CD4-positive, alpha-beta T cell treated with Interleukin-6 for 4 hours (primary cell): ENCODE data around the gene VEGFA.

Experiments
- DNase-seq: peaks from one replicate; pipeline ENCODE4 v3.0.0-alpha.2; 2020; ENCODE audit warnings: mixed read lengths

VEGFA gene

DNA sequence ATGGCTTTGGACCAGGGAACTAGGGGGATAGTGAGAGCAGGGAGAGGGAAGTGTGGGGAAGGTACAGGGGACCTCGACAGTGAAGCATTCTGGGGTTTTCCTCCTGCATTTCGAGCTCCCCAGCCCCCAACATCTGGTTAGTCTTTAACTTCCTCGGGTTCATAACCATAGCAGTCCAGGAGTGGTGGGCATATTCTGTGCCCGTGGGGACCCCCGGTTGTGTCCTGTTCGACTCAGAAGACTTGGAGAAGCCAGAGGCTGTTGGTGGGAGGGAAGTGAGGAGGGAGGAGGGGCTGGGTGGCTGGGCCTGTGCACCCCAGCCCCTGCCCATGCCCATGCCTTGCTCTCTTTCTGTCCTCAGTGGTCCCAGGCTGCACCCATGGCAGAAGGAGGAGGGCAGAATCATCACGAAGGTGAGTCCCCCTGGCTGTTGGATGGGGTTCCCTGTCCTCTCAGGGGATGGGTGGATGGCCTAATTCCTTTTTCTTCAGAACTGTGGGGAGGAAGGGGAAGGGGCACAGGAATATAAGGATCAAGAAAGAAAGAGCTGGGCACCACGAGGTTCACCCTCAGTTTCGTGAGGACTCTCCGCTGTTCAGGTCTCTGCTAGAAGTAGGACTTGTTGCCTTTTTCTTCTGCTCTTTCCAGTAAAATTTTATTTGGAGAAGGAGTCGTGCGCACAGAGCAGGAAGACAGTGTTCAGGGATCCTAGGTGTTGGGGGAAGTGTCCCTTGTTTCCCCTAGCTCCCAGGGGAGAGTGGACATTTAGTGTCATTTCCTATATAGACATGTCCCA, 4.2 kb downstream of the VEGFA start:
- no peak for DNase-seq

DNA sequence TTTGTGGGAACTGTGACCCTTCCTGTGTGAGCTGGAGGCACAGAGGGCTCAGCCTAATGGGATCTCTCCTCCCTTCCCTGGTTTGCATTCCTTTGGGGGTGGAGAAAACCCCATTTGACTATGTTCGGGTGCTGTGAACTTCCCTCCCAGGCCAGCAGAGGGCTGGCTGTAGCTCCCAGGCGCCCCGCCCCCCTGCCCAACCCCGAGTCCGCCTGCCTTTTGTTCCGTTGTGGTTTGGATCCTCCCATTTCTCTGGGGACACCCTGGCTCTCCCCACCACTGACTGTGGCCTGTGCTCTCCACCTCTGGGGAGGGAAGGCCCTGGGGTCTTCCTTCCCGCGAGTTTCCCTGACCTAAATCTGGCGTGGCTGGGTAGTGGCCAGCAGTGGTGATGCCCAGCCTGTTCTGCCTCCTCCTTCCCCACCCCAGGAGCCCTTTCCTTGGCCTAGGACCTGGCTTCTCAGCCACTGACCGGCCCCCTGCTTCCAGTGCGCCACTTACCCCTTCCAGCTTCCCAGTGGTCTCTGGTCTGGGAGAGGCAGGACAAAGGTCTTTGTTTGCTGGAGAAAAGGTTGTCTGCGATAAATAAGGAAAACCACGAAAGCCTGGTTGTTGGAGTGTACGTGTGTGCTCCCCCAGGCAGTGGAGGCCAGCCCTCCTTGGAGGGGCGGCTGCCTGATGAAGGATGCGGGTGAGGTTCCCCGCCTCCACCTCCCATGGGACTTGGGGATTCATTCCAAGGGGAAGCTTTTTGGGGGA, 4.9 kb downstream of the VEGFA start:
- peak; percentile 69 for DNase-seq

DNA sequence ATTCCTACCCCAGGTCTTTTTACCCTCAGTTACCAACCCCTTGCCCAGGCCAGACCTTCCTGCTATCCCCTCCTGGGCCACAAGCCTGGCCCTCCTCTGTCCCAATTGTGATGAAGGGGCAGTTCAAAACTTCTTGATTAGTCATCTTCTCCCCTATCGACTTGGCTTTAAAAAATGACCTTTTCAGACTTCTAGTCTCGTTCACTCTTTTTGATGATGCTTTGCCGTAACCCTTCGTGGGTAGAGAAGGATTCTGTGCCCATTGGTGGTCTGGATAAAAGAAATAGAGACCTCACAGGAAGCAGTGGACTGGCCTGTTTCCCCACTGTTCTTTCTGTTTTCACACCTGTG, 5.5 kb downstream of the VEGFA start:
- no peak for DNase-seq

DNA sequence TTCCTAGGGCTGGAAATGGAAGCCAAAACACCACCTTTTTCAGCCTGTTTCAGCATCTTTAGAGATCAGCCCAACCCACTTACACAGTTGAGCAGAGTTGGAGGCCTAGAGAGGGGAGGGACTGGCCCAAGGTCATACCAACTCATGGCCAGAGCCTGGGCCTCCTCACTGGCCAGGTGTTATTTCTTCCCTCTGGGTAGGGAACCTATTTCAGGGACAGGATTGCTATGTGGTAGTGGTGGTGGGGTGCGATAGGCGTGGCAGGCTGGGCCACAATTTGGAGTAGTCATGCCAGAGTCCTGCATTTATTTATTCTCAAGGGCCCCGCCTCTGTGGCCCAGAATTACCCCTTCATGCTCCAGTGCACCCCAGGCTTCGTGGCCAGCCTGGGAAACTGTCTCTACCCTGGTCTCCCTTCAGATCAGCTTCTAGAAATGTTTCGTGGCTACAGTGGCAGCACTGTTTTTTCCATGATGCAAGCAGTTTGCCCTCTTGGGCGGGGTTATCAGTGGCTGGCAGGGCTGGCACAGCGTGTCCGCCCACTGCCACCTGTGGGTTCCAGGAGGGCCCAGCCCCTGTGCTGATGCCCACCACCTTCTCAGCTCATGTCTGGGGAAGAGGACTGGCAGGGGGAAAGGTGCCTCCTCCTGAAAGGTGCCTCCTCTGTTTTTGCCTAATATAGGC, 6.2 kb downstream of the VEGFA start:
- DNase-seq: no peak

DNA sequence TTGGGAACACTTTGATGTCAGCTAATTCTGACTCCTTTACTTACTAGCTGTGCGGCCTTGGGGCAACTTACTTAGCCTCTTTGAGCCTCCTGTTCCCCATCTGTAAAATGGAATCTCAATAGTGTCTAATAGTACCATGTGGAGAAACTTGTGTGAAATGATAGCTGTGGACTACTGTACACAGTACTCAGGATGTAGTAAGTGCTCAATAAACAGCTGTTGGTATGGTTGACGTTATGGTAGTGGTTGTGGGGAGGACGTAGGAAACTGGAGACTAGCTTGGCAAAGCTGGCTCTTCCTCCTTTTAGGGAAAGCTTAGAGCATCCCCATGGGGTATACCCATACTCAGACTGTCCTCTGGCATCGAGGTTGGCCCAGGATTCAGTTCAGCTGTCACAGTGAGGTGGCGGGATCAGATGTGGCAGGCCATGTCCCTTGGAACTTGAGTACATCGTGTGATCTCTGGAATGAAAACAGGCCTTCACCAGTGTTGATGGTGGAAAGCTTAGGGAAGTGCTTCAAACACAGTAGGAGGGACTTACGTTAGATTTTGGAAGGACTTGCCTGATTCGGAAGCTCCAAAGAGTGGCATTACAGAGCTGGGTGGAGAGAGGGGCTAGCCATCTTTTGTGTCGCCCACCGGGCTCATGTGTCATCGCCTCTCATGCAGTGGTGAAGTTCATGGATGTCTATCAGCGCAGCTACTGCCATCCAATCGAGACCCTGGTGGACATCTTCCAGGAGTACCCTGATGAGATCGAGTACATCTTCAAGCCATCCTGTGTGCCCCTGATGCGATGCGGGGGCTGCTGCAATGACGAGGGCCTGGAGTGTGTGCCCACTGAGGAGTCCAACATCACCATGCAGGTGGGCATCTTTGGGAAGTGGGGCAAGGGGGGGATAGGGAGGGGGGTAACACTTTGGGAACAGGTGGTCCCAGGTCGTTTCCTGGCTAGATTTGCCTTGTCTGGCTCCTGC, 7.1 kb downstream of the VEGFA start:
- DNase-seq: no peak

DNA sequence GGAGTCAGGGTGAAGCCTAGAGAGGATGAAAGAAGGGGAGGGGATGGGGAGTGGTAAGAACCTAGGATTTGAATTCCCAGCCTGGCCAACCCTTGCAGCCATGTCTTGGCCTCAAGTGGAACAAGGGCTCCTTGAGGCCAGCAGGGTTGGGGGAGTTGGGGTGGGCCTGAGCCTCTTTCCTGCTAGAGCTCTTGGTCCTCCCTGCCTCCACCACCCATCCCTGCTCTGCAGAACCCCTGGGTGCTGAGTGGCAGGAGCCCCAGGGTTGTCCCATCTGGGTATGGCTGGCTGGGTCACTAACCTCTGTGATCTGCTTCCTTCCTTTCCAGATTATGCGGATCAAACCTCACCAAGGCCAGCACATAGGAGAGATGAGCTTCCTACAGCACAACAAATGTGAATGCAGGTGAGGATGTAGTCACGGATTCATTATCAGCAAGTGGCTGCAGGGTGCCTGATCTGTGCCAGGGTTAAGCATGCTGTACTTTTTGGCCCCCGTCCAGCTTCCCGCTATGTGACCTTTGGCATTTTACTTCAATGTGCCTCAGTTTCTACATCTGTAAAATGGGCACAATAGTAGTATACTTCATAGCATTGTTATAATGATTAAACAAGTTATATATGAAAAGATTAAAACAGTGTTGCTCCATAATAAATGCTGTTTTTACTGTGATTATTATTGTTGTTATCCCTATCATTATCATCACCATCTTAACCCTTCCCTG, 8.3 kb downstream of the VEGFA start:
- DNase-seq: no peak

DNA sequence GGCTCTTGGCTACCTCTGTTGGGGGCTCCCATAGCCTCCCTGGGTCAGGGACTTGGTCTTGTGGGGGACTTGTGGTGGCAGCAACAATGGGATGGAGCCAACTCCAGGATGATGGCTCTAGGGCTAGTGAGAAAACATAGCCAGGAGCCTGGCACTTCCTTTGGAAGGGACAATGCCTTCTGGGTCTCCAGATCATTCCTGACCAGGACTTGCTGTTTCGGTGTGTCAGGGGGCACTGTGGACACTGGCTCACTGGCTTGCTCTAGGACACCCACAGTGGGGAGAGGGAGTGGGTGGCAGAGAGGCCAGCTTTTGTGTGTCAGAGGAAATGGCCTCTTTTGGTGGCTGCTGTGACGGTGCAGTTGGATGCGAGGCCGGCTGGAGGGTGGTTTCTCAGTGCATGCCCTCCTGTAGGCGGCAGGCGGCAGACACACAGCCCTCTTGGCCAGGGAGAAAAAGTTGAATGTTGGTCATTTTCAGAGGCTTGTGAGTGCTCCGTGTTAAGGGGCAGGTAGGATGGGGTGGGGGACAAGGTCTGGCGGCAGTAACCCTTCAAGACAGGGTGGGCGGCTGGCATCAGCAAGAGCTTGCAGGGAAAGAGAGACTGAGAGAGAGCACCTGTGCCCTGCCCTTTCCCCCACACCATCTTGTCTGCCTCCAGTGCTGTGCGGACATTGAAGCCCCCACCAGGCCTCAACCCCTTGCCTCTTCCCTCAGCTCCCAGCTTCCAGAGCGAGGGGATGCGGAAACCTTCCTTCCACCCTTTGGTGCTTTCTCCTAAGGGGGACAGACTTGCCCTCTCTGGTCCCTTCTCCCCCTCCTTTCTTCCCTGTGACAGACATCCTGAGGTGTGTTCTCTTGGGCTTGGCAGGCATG, 9.2 kb downstream of the VEGFA start:
- no peak for DNase-seq

DNA sequence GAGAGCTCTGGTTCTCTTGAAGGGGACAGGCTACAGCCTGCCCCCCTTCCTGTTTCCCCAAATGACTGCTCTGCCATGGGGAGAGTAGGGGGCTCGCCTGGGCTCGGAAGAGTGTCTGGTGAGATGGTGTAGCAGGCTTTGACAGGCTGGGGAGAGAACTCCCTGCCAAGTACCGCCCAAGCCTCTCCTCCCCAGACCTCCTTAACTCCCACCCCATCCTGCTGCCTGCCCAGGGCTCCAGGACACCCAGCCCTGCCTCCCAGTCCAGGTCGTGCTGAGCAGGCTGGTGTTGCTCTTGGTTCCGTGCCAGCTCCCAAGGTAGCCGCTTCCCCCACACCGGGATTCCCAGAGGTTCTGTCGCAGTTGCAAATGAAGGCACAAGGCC, 9.8 kb downstream of the VEGFA start:
- DNase-seq: no peak

DNA sequence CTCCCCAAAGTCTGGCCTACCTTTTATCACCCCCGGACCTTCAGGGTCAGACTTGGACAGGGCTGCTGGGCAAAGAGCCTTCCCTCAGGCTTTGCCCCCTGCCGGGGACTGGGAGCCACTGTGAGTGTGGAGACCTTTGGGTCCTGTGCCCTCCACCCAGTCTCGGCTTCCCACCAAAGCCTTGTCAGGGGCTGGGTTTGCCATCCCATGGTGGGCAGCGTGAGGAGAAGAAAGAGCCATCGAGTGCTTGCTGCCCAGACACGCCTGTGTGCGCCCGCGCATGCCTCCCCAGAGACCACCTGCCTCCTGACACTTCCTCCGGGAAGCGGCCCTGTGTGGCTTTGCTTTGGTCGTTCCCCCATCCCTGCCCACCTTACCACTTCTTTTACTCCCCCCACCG, 10.3 kb downstream of the VEGFA start:
- no peak for DNase-seq

DNA sequence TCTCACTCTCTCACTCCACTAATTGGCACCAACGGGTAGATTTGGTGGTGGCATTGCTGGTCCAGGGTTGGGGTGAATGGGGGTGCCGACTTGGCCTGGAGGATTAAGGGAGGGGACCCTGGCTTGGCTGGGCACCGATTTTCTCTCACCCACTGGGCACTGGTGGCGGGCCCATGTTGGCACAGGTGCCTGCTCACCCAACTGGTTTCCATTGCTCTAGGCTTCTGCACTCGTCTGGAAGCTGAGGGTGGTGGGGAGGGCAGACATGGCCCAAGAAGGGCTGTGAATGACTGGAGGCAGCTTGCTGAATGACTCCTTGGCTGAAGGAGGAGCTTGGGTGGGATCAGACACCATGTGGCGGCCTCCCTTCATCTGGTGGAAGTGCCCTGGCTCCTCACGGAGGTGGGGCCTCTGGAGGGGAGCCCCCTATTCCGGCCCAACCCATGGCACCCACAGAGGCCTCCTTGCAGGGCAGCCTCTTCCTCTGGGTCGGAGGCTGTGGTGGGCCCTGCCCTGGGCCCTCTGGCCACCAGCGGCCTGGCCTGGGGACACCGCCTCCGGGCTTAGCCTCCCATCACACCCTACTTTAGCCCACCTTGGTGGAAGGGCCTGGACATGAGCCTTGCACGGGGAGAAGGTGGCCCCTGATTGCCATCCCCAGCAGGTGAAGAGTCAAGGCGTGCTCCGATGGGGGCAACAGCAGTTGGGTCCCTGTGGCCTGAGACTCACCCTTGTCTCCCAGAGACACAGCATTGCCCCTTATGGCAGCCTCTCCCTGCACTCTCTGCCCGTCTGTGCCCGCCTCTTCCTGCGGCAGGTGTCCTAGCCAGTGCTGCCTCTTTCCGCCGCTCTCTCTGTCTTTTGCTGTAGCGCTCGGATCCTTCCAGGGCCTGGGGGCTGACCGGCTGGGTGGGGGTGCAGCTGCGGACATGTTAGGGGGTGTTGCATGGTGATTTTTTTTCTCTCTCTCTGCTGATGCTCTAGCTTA, 11.2 kb downstream of the VEGFA start:
- DNase-seq: no peak

DNA sequence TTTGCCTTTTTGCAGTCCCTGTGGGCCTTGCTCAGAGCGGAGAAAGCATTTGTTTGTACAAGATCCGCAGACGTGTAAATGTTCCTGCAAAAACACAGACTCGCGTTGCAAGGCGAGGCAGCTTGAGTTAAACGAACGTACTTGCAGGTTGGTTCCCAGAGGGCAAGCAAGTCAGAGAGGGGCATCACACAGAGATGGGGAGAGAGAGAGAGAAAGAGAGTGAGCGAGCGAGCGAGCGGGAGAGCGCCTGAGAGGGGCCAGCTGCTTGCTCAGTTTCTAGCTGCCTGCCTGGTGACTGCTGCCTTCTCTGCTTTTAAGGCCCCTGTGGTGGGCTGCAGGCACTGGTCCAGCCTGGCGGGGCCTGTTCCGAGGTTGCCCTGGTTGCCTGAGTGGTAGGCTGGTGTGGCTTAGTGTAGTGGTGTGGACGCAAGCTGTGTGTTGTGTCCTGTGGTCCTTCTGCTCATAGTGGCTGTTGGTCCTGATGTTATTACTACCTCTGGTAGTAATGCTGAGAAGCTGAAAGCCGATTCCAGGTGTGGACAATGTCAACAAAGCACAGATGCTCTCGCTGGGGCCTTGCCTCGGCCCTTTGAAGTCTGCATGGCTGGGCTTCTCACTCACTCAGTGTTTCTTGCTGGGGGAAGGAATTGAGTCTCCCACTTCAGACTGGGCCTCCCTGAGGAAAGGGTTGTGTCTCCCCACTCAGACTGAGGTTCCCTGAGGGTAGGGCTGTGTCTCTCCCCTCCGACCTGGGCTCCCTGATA, 12.1 kb downstream of the VEGFA start:
- DNase-seq: no peak

DNA sequence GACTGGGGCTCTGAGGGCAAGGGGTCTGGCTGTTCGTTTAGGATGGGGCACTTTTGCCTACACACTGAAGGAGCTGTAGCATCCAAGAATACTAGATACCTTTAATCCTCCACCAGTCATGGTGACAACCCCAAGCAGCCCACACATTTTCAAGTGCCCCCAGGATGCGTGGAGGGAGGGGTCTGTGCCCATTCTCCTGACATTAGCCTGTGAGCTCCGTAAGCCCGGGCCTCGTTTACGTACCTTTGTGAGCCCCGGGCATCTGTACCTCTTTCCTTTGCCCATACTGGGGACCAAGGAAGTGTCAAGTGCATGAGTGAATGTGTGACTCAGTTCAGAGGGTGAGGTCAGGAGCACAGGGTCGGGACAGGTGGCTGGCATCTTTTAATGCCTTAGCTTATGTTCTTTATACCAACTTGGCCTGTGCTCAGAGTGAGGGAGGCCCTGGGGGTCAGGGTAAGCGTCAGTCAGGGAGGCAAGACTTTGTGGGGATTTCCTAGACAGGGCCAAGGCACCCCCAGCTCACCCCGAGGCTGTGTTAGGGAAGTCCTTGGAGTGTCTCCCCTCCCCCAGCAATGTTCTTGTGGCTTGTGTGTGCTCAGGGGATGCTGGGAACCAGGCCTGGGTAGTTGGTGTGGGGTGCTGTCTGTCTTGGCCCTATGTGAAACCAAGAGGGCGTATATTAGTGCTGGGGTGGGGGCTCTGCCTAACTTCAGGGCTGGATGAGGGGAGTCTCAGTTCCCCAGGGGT, 12.9 kb downstream of the VEGFA start:
- no peak for DNase-seq

DNA sequence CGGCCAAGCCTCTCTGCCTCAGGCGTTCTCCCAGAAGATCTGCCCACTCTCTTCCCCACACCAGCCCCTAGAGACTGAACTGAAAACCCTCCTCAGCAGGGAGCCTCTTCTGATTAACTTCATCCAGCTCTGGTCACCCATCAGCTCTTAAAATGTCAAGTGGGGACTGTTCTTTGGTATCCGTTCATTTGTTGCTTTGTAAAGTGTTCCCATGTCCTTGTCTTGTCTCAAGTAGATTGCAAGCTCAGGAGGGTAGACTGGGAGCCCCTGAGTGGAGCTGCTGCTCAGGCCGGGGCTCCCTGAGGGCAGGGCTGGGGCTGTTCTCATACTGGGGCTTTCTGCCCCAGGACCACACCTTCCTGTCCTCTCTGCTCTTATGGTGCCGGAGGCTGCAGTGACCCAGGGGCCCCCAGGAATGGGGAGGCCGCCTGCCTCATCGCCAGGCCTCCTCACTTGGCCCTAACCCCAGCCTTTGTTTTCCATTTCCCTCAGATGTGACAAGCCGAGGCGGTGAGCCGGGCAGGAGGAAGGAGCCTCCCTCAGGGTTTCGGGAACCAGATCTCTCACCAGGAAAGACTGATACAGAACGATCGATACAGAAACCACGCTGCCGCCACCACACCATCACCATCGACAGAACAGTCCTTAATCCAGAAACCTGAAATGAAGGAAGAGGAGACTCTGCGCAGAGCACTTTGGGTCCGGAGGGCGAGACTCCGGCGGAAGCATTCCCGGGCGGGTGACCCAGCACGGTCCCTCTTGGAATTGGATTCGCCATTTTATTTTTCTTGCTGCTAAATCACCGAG, 14.2 kb downstream of the VEGFA start:
- DNase-seq: no peak

DNA sequence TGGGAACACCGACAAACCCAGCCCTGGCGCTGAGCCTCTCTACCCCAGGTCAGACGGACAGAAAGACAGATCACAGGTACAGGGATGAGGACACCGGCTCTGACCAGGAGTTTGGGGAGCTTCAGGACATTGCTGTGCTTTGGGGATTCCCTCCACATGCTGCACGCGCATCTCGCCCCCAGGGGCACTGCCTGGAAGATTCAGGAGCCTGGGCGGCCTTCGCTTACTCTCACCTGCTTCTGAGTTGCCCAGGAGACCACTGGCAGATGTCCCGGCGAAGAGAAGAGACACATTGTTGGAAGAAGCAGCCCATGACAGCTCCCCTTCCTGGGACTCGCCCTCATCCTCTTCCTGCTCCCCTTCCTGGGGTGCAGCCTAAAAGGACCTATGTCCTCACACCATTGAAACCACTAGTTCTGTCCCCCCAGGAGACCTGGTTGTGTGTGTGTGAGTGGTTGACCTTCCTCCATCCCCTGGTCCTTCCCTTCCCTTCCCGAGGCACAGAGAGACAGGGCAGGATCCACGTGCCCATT, 15.3 kb downstream of the VEGFA start:
- no peak for DNase-seq

DNA sequence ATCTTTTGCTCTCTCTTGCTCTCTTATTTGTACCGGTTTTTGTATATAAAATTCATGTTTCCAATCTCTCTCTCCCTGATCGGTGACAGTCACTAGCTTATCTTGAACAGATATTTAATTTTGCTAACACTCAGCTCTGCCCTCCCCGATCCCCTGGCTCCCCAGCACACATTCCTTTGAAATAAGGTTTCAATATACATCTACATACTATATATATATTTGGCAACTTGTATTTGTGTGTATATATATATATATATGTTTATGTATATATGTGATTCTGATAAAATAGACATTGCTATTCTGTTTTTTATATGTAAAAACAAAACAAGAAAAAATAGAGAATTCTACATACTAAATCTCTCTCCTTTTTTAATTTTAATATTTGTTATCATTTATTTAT, 15.9 kb downstream of the VEGFA start:
- no peak for DNase-seq

DNA sequence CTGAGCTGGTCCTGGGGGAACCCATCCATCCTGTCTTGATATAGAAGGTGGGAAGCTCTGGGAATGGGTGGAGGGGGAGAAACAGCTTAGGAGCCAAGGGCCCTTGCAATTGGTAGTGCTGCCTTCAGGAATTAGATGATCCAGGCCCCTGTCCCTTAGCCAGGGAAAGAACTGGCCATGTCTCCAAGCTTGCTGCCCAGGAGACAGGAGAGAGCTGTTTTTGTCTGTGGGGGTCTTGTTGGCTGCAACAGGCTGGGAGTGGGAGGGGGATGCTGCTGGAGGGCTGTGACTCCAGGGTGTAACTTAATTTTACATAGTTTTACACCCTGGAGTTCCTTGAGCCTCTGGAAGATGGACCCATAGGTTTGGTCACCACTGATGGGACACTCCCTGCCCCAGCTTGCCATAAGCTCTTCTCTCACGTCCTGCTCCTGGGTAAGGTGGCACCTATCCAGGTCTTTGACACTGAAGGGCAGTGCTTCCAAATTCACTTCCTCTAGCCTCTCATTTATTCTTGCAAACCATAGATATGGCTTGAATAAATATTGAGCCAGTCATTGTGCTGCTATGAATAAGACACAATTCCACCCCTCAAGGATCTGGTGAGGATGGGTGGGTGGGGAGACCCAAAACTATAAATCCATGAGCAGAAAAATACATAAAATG, 16.8 kb downstream of the VEGFA start:
- DNase-seq: no peak
